Mesendoderm (in vitro differentiated cells): ENCODE results near the gene LMOD3.
A peak's percentile ranks its signal among the peaks of the same experiment; 100 is the strongest.

Source experiments
- DNase-seq: peaks from one replicate; pipeline ENCODE4 v3.0.0; 2013
- H2AK5ac ChIP-seq: 2 replicates; pipeline ENCODE4 v1.6.1; 2013; ENCODE audit warnings: low read length, inconsistent platforms
- H2BK120ac ChIP-seq: 2 replicates; pipeline ENCODE4 v1.6.1; 2013; ENCODE audit warnings: low read depth, mild to moderate bottlenecking, low read length, moderate library complexity, mixed read lengths
- H2BK15ac ChIP-seq: replicated peaks from 2 replicates; pipeline ENCODE4 v1.6.1; 2013; ENCODE audit warnings: low read depth, mild to moderate bottlenecking, moderate library complexity
- H2BK5ac ChIP-seq: 2 replicates; pipeline ENCODE4 v1.6.1; 2013; ENCODE audit warnings: low read length, inconsistent platforms
- H3K18ac ChIP-seq: 2 replicates; pipeline ENCODE4 v1.6.1; 2013; ENCODE audit warnings: mild to moderate bottlenecking, low read length, mixed read lengths
- H3K23ac ChIP-seq: one replicate; pipeline ENCODE4 v1.6.1; 2013; ENCODE audit warnings: low read length
- H3K27ac ChIP-seq: 2 replicates; pipeline ENCODE4 v1.5.1; 2013; ENCODE audit warnings: low read depth, mild to moderate bottlenecking, inconsistent platforms, low read length, moderate library complexity
- H3K27me3 ChIP-seq: 2 replicates; pipeline ENCODE4 v1.6.1; 2013; ENCODE audit warnings: low read length, control low read depth, mild to moderate bottlenecking, inconsistent platforms; ENCODE audit not compliant: insufficient read depth, poor library complexity
- H3K36me3 ChIP-seq: 2 replicates; pipeline ENCODE4 v1.6.1; 2013; ENCODE audit warnings: low read length, inconsistent platforms; ENCODE audit not compliant: control insufficient read depth, insufficient read depth
- H3K4ac ChIP-seq: one replicate; pipeline ENCODE4 v1.6.1; 2013; ENCODE audit warnings: low read depth, mild to moderate bottlenecking, low read length, moderate library complexity
- H3K4me1 ChIP-seq: 2 replicates; pipeline ENCODE4 v1.6.1; 2013; ENCODE audit warnings: low read depth, low read length, inconsistent platforms; ENCODE audit not compliant: control insufficient read depth
- H3K4me2 ChIP-seq: 2 replicates; pipeline ENCODE4 v1.6.1; 2013; ENCODE audit warnings: low read length
- H3K4me3 ChIP-seq: 2 replicates; pipeline ENCODE4 v1.5.1; 2013; ENCODE audit warnings: mild to moderate bottlenecking, low read length
- H3K56ac ChIP-seq: one replicate; pipeline ENCODE4 v1.6.1; 2013; ENCODE audit warnings: low read length
- H3K79me1 ChIP-seq: 2 replicates; pipeline ENCODE4 v1.6.1; 2013; ENCODE audit warnings: low read length, inconsistent platforms
- H3K79me2 ChIP-seq: 2 replicates; pipeline ENCODE4 v1.6.1; 2013; ENCODE audit warnings: mild to moderate bottlenecking, low read length; ENCODE audit not compliant: control insufficient read depth, insufficient read depth
- H3K9ac ChIP-seq: 2 replicates; pipeline ENCODE4 v1.6.1; 2013; ENCODE audit warnings: low read length, inconsistent platforms
- H4K5ac ChIP-seq: one replicate; pipeline ENCODE4 v1.6.1; 2013; ENCODE audit warnings: low read length
- H4K8ac ChIP-seq: one replicate; pipeline ENCODE4 v1.6.1; 2013; ENCODE audit warnings: low read depth, mild to moderate bottlenecking, control low read depth, low read length, moderate library complexity
- WGBS: extraction: QIAGEN DNeasy Blood & Tissue Kit; methylation state at CpG from one replicate; pipeline ENCODE4 v1.1.7; 2013; ENCODE audit warnings: low lambda C conversion rate, missing lambda C conversion rate; ENCODE audit not compliant: insufficient coverage; ENCODE audit errors: extremely low coverage; 5-methylcytosine and 5-hydroxymethylcytosine counted together

LMOD3 gene

DNA sequence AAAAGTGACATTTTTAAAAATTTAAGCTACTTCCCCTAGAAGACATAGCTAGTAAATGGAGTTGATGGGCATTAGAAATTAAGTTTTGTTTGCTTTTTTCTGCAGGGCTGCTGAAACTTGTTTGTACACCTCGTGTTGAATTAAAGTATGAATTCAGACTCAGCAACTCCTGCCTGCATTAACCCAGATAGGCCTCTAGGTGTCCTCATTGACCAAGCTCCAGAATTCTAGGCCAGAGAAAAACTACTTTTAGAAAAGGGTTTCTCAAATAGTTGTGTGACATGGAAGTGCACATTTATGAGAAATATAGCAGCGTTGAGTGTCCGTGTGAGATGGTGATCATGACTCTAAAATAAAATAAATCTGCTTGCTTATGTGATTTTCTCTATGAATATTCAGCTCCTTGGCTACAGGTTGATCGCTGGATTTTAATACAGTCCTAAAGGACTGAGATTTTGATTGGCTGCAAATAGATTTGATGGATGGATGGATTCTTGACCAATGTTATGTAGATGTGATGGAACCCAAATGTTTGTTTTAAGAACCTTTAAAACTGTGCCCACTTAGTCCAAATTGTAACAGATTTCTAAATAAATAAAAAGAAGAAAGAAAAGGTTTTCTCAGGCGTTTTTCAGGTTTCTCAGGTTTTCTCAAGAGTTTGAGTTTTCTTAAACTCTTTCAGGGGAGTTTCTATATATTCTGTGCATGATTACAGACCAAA lies 39.4 kb upstream of the LMOD3 start:
- Histone ChIP-seq H3K4me1 (no peaks in the 10 kb centered on the region), H2AK5ac (no peak overlapping the region), H2BK15ac (no peak overlapping the region), H3K18ac (no peak overlapping the region), H4K8ac (no peak overlapping the region), H3K27ac (no peak overlapping the region), H3K4me3 (no peak overlapping the region), H3K36me3 (no peaks in the 10 kb centered on the region), H2BK120ac (no peak overlapping the region), H3K4me2 (no peak overlapping the region), H3K9ac (no peak overlapping the region), H3K79me2 (no peaks in the 10 kb centered on the region), H2BK5ac (no peak overlapping the region), H3K23ac (no peak overlapping the region), H3K27me3 (no peaks in the 10 kb centered on the region), H3K56ac (no peak overlapping the region), H4K5ac (no peak overlapping the region), H3K79me1 (no peaks in the 10 kb centered on the region), H3K4ac (no peak overlapping the region)
- no CpG with 5 or more reads among the region's 5 CpGs for WGBS
- peak; percentile 39 for DNase-seq

DNA sequence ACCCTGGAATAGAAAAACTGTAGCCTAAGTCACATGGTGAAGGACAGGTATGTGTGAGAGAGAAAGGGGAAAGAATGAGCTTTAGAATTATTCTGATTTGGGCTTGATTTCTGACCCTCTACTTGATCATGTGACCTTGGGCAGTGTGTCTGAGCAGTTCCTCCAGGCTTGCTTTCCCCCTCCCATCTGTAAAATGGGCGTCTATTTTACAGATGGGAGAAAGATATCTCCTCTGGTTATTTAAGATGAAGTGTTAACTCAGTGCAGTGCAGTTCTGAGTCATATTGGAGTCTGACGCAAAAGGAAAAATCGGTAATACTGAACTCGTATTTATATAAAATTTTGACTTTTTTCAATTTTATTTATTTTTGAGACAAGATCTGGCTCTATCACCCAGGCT lies 38.1 kb upstream of the LMOD3 start:
- no peak overlapping the region for H2AK5ac ChIP-seq
- H2BK120ac ChIP-seq = no peak overlapping the region
- WGBS = no CpG with 5 or more reads among the region's 4 CpGs
- no peak overlapping the region for H4K5ac ChIP-seq
- no peak overlapping the region for H3K9ac ChIP-seq
- no peak overlapping the region for H3K18ac ChIP-seq
- no peak overlapping the region for H3K4me3 ChIP-seq
- H4K8ac ChIP-seq = no peak overlapping the region
- no peak overlapping the region for H3K27ac ChIP-seq
- H2BK5ac ChIP-seq = no peak overlapping the region
- H3K4ac ChIP-seq = no peak overlapping the region
- H3K79me1 ChIP-seq = no peaks in the 10 kb centered on the region
- H3K79me2 ChIP-seq = no peaks in the 10 kb centered on the region
- H2BK15ac ChIP-seq = no peak overlapping the region
- H3K27me3 ChIP-seq = no peaks in the 10 kb centered on the region
- no peak for DNase-seq
- no peaks in the 10 kb centered on the region for H3K4me1 ChIP-seq
- no peaks in the 10 kb centered on the region for H3K36me3 ChIP-seq
- no peak overlapping the region for H3K56ac ChIP-seq
- no peak overlapping the region for H3K23ac ChIP-seq
- no peak overlapping the region for H3K4me2 ChIP-seq

DNA sequence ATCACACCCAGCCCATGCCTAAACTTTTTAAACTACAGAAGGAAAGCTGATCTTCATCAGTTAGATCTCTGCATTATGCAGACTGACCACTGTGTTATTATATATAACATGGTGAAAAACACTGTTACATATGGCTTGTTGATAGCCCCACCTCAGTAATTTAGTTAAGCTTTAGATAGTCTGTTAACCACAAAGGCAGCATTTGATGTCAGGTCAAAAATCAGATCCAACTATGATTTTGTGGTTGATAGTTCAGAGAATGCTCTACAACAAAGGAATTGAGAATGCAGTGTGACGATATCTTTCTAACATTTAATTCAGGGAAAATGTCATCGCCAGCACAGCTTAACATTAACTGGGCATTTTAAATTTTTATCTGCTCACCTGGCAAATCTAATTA lies 37.7 kb upstream of the LMOD3 start:
- no peaks in the 10 kb centered on the region for H3K36me3 ChIP-seq
- H3K4me3 ChIP-seq = no peak overlapping the region
- H3K56ac ChIP-seq = no peak overlapping the region
- no CpG with 5 or more reads among the region's 2 CpGs for WGBS
- no peak overlapping the region for H2BK15ac ChIP-seq
- H3K23ac ChIP-seq = no peak overlapping the region
- no peak overlapping the region for H2BK5ac ChIP-seq
- H3K9ac ChIP-seq = no peak overlapping the region
- H3K4me1 ChIP-seq = no peaks in the 10 kb centered on the region
- no peak overlapping the region for H2AK5ac ChIP-seq
- H3K4me2 ChIP-seq = no peak overlapping the region
- no peak overlapping the region for H4K8ac ChIP-seq
- H3K27me3 ChIP-seq = no peaks in the 10 kb centered on the region
- no peak overlapping the region for H3K4ac ChIP-seq
- no peak overlapping the region for H2BK120ac ChIP-seq
- H4K5ac ChIP-seq = no peak overlapping the region
- no peak overlapping the region for H3K27ac ChIP-seq
- no peak overlapping the region for H3K18ac ChIP-seq
- DNase-seq = no peak
- H3K79me2 ChIP-seq = no peaks in the 10 kb centered on the region
- no peaks in the 10 kb centered on the region for H3K79me1 ChIP-seq

DNA sequence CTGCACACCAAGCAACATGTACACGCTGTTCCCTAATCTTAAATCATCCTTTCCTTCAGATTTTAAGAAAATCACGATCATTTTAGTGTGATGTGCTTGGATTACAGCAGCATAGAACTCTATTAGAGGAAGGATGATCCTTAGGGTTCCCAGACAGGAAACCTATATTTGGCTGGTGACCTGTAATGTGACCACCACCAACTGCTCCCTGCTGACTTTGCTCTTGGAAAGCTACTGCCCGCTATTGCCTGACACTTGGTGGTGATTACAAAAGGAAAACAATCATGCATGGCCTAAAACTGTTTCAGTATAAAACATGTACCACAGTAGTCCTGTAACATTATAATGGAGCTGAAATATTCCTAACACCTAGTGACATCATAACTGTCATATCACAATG lies 27.2 kb upstream of the LMOD3 start:
- WGBS = no CpG with 5 or more reads among the region's 3 CpGs
- H3K27ac ChIP-seq = no peak overlapping the region
- H3K18ac ChIP-seq = no peak overlapping the region
- H2BK120ac ChIP-seq = no peak overlapping the region
- no peaks in the 10 kb centered on the region for H3K79me2 ChIP-seq
- no peak overlapping the region for H3K4me2 ChIP-seq
- H2BK5ac ChIP-seq = no peak overlapping the region
- H3K9ac ChIP-seq = no peak overlapping the region
- H2BK15ac ChIP-seq = no peak overlapping the region
- H3K36me3 ChIP-seq = no peaks in the 10 kb centered on the region
- H3K4me1 ChIP-seq = no peaks in the 10 kb centered on the region
- peaks cover 2% of the 10 kb centered on the region for H3K27me3 ChIP-seq
- no peak for DNase-seq
- H3K4me3 ChIP-seq = no peak overlapping the region
- no peak overlapping the region for H4K5ac ChIP-seq
- H3K79me1 ChIP-seq = no peaks in the 10 kb centered on the region
- H4K8ac ChIP-seq = no peak overlapping the region
- no peak overlapping the region for H2AK5ac ChIP-seq
- no peak overlapping the region for H3K4ac ChIP-seq
- no peak overlapping the region for H3K56ac ChIP-seq
- no peak overlapping the region for H3K23ac ChIP-seq

DNA sequence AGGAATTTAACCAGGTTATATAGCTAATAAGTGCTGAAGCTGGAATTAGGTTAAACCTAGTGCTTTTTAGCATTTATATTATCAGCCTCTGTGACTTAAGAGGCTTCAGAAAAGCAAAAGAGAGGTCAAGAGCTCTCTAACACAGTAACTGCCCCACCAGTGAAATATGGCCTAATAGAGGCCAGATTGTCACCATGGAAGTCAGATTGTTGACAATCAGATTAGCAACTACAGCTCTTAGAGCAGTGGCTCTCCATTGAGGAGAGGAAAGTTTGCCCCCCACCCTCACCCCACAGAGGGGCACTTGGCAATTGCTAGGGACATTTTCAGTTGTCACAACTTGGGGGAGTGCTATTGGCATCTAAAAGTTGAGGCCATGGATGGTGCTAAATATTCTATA lies 23.3 kb upstream of the LMOD3 start:
- peak; percentile 24 for DNase-seq
- no peak overlapping the region for H3K4me2 ChIP-seq
- H3K23ac ChIP-seq = no peak overlapping the region
- no peaks in the 10 kb centered on the region for H3K36me3 ChIP-seq
- H3K27ac ChIP-seq = no peak overlapping the region
- H3K9ac ChIP-seq = no peak overlapping the region
- no peaks in the 10 kb centered on the region for H3K27me3 ChIP-seq
- H2BK120ac ChIP-seq = no peak overlapping the region
- no peak overlapping the region for H3K18ac ChIP-seq
- no peaks in the 10 kb centered on the region for H3K79me1 ChIP-seq
- H2BK15ac ChIP-seq = no peak overlapping the region
- no peak overlapping the region for H3K4ac ChIP-seq
- H3K79me2 ChIP-seq = no peaks in the 10 kb centered on the region
- H2BK5ac ChIP-seq = no peak overlapping the region
- peaks cover 2% of the 10 kb centered on the region for H3K4me1 ChIP-seq
- no peak overlapping the region for H2AK5ac ChIP-seq
- no peak overlapping the region for H3K56ac ChIP-seq
- no peak overlapping the region for H3K4me3 ChIP-seq
- no peak overlapping the region for H4K8ac ChIP-seq
- no peak overlapping the region for H4K5ac ChIP-seq

DNA sequence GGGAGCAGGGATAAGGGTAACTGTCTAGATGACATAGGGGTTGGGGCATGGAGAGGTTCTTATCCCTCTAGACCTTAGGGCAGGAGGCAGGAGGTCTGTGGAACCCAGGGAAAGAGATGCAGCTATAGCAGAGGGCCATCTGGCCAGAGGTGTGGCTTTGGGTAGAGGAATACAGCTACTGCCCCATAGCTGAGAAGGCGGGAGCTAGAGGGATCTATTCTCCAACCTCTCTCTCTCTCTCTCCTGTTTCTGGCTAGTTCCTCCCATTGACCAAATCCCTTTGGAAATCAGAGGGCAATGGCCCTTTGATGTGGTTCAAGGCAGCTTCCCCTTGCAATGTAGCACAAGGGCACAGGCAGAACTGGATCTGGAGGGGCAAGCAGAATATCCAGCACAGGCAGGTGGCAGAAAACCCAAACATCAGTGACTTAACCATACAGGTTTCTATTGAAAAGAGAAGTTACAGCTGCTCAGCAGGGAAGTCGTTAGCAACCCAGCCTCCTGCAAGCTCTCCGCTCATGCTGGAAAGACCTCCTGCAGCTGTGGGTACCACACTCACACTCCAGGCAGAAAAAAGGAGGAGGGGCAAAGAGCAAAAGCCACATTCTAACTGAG lies 22.3 kb upstream of the LMOD3 start:
- H3K79me2 ChIP-seq = no peaks in the 10 kb centered on the region
- H3K9ac ChIP-seq = no peak overlapping the region
- no peak overlapping the region for H2BK120ac ChIP-seq
- H3K79me1 ChIP-seq = no peaks in the 10 kb centered on the region
- no peak overlapping the region for H3K27ac ChIP-seq
- no peaks in the 10 kb centered on the region for H3K36me3 ChIP-seq
- H3K27me3 ChIP-seq = no peaks in the 10 kb centered on the region
- H3K4ac ChIP-seq = no peak overlapping the region
- peaks cover 2% of the 10 kb centered on the region for H3K4me1 ChIP-seq
- peak; percentile 76 for DNase-seq
- H3K56ac ChIP-seq = no peak overlapping the region
- H3K4me3 ChIP-seq = no peak overlapping the region
- no peak overlapping the region for H3K23ac ChIP-seq
- no peak overlapping the region for H2AK5ac ChIP-seq
- no peak overlapping the region for H2BK5ac ChIP-seq
- no peak overlapping the region for H4K5ac ChIP-seq
- no CpG with 5 or more reads among the region's 3 CpGs for WGBS
- no peak overlapping the region for H3K4me2 ChIP-seq
- no peak overlapping the region for H3K18ac ChIP-seq
- no peak overlapping the region for H2BK15ac ChIP-seq
- H4K8ac ChIP-seq = no peak overlapping the region
